Mesendoderm (in vitro differentiated cells): ENCODE measurements around the gene AKT3.

Experiments
- DNase-seq: peaks from one replicate; pipeline ENCODE4 v3.0.0; 2013
- H2AK5ac ChIP-seq: 2 replicates; pipeline ENCODE4 v1.6.1; 2013; ENCODE audit warnings: low read length, inconsistent platforms
- H2BK120ac ChIP-seq: 2 replicates; pipeline ENCODE4 v1.6.1; 2013; ENCODE audit warnings: low read depth, mild to moderate bottlenecking, low read length, moderate library complexity, mixed read lengths
- H2BK15ac ChIP-seq: replicated peaks from 2 replicates; pipeline ENCODE4 v1.6.1; 2013; ENCODE audit warnings: low read depth, mild to moderate bottlenecking, moderate library complexity
- H2BK5ac ChIP-seq: 2 replicates; pipeline ENCODE4 v1.6.1; 2013; ENCODE audit warnings: low read length, inconsistent platforms
- H3K18ac ChIP-seq: 2 replicates; pipeline ENCODE4 v1.6.1; 2013; ENCODE audit warnings: mild to moderate bottlenecking, low read length, mixed read lengths
- H3K23ac ChIP-seq: one replicate; pipeline ENCODE4 v1.6.1; 2013; ENCODE audit warnings: low read length
- H3K27ac ChIP-seq: 2 replicates; pipeline ENCODE4 v1.5.1; 2013; ENCODE audit warnings: low read depth, mild to moderate bottlenecking, inconsistent platforms, low read length, moderate library complexity
- H3K27me3 ChIP-seq: 2 replicates; pipeline ENCODE4 v1.6.1; 2013; ENCODE audit warnings: low read length, control low read depth, mild to moderate bottlenecking, inconsistent platforms; ENCODE audit not compliant: insufficient read depth, poor library complexity
- H3K36me3 ChIP-seq: 2 replicates; pipeline ENCODE4 v1.6.1; 2013; ENCODE audit warnings: low read length, inconsistent platforms; ENCODE audit not compliant: control insufficient read depth, insufficient read depth
- H3K4ac ChIP-seq: one replicate; pipeline ENCODE4 v1.6.1; 2013; ENCODE audit warnings: low read depth, mild to moderate bottlenecking, low read length, moderate library complexity
- H3K4me1 ChIP-seq: 2 replicates; pipeline ENCODE4 v1.6.1; 2013; ENCODE audit warnings: low read depth, low read length, inconsistent platforms; ENCODE audit not compliant: control insufficient read depth
- H3K4me2 ChIP-seq: 2 replicates; pipeline ENCODE4 v1.6.1; 2013; ENCODE audit warnings: low read length
- H3K4me3 ChIP-seq: 2 replicates; pipeline ENCODE4 v1.5.1; 2013; ENCODE audit warnings: mild to moderate bottlenecking, low read length
- H3K56ac ChIP-seq: one replicate; pipeline ENCODE4 v1.6.1; 2013; ENCODE audit warnings: low read length
- H3K79me1 ChIP-seq: 2 replicates; pipeline ENCODE4 v1.6.1; 2013; ENCODE audit warnings: low read length, inconsistent platforms
- H3K79me2 ChIP-seq: 2 replicates; pipeline ENCODE4 v1.6.1; 2013; ENCODE audit warnings: mild to moderate bottlenecking, low read length; ENCODE audit not compliant: control insufficient read depth, insufficient read depth
- H3K9ac ChIP-seq: 2 replicates; pipeline ENCODE4 v1.6.1; 2013; ENCODE audit warnings: low read length, inconsistent platforms
- H4K5ac ChIP-seq: one replicate; pipeline ENCODE4 v1.6.1; 2013; ENCODE audit warnings: low read length
- H4K8ac ChIP-seq: one replicate; pipeline ENCODE4 v1.6.1; 2013; ENCODE audit warnings: low read depth, mild to moderate bottlenecking, control low read depth, low read length, moderate library complexity
- WGBS: extraction: QIAGEN DNeasy Blood & Tissue Kit; methylation state at CpG from one replicate; pipeline ENCODE4 v1.1.7; 2013; ENCODE audit warnings: low lambda C conversion rate, missing lambda C conversion rate; ENCODE audit not compliant: insufficient coverage; ENCODE audit errors: extremely low coverage; 5-methylcytosine and 5-hydroxymethylcytosine counted together

AKT3 gene

GRCh38 chr1:243568793-243569192 lies 281.2 kb downstream of the AKT3 start:
- H3K23ac ChIP-seq, result no peak overlapping the region
- H2BK5ac ChIP-seq, result no peak overlapping the region
- no peaks in the 10 kb centered on the region for H3K36me3 ChIP-seq
- H2BK120ac ChIP-seq, result no peak overlapping the region
- H3K27ac ChIP-seq, result no peak overlapping the region
- H2BK15ac ChIP-seq, result no peak overlapping the region
- H3K4ac ChIP-seq, result no peak overlapping the region
- H3K18ac ChIP-seq, result no peak overlapping the region
- no peak overlapping the region for H3K4me2 ChIP-seq
- H3K27me3 ChIP-seq, result no peaks in the 10 kb centered on the region
- no peaks in the 10 kb centered on the region for H3K79me2 ChIP-seq
- no peak overlapping the region for H3K56ac ChIP-seq
- no peak overlapping the region for H3K4me3 ChIP-seq
- no peak overlapping the region for H4K5ac ChIP-seq
- no peak overlapping the region for H3K9ac ChIP-seq
- no CpG with 5 or more reads among the region's 4 CpGs for WGBS
- DNase-seq, result no peak
- no peak overlapping the region for H4K8ac ChIP-seq
- no peak overlapping the region for H2AK5ac ChIP-seq
- no peaks in the 10 kb centered on the region for H3K4me1 ChIP-seq
- H3K79me1 ChIP-seq, result no peaks in the 10 kb centered on the region

GRCh38 chr1:243564814-243565213 lies 285.2 kb downstream of the AKT3 start:
- Histone ChIP-seq H2BK120ac (no peak overlapping the region), H3K4me2 (no peak overlapping the region), H3K4me3 (no peak overlapping the region), H2AK5ac (no peak overlapping the region), H4K5ac (no peak overlapping the region), H2BK15ac (no peak overlapping the region), H3K23ac (no peak overlapping the region), H3K27ac (no peak overlapping the region), H4K8ac (no peak overlapping the region), H3K27me3 (no peaks in the 10 kb centered on the region), H3K4me1 (no peaks in the 10 kb centered on the region), H3K18ac (no peak overlapping the region), H3K4ac (no peak overlapping the region), H3K9ac (no peak overlapping the region), H3K79me2 (no peaks in the 10 kb centered on the region), H2BK5ac (no peak overlapping the region), H3K56ac (no peak overlapping the region), H3K79me1 (no peaks in the 10 kb centered on the region), H3K36me3 (no peaks in the 10 kb centered on the region)
- no peak for DNase-seq

GRCh38 chr1:243563732-243564131 lies 286.3 kb downstream of the AKT3 start:
- Histone ChIP-seq H3K18ac (no peak overlapping the region), H2BK15ac (no peak overlapping the region), H3K9ac (no peak overlapping the region), H4K8ac (no peak overlapping the region), H3K79me1 (no peaks in the 10 kb centered on the region), H2BK5ac (no peak overlapping the region), H3K27ac (no peak overlapping the region), H3K4ac (no peak overlapping the region), H3K79me2 (no peaks in the 10 kb centered on the region), H3K4me2 (no peak overlapping the region), H3K56ac (no peak overlapping the region), H3K4me1 (no peaks in the 10 kb centered on the region), H3K27me3 (no peaks in the 10 kb centered on the region), H3K36me3 (no peaks in the 10 kb centered on the region), H4K5ac (no peak overlapping the region), H3K23ac (no peak overlapping the region), H2AK5ac (no peak overlapping the region), H2BK120ac (no peak overlapping the region), H3K4me3 (no peak overlapping the region)
- WGBS, result no CpG with 5 or more reads among the region's 4 CpGs
- no peak for DNase-seq

GRCh38 chr1:243562473-243562872 lies 287.6 kb downstream of the AKT3 start:
- Histone ChIP-seq H3K56ac (no peak overlapping the region), H3K79me2 (no peaks in the 10 kb centered on the region), H3K4me2 (no peak overlapping the region), H2BK5ac (no peak overlapping the region), H3K4me3 (no peak overlapping the region), H4K5ac (no peak overlapping the region), H3K9ac (no peak overlapping the region), H3K18ac (no peak overlapping the region), H2AK5ac (no peak overlapping the region), H2BK15ac (no peak overlapping the region), H3K23ac (no peak overlapping the region), H2BK120ac (no peak overlapping the region), H3K4ac (no peak overlapping the region), H3K27me3 (no peaks in the 10 kb centered on the region), H3K4me1 (no peaks in the 10 kb centered on the region), H3K36me3 (no peaks in the 10 kb centered on the region), H3K79me1 (no peaks in the 10 kb centered on the region), H4K8ac (no peak overlapping the region), H3K27ac (no peak overlapping the region)
- no CpG with 5 or more reads among the region's 1 CpG for WGBS
- DNase-seq, result no peak

- Histone ChIP-seq H3K4me3 (no peak overlapping the region), H3K18ac (no peak overlapping the region), H2BK15ac (no peak overlapping the region), H3K56ac (no peak overlapping the region), H4K5ac (no peak overlapping the region), H3K36me3 (no peaks in the 10 kb centered on the region), H3K4me2 (no peak overlapping the region), H3K4ac (no peak overlapping the region), H2BK5ac (no peak overlapping the region), H3K4me1 (no peaks in the 10 kb centered on the region), H4K8ac (no peak overlapping the region), H2BK120ac (no peak overlapping the region), H2AK5ac (no peak overlapping the region), H3K27me3 (no peaks in the 10 kb centered on the region), H3K23ac (no peak overlapping the region), H3K79me2 (no peaks in the 10 kb centered on the region), H3K9ac (no peak overlapping the region), H3K79me1 (no peaks in the 10 kb centered on the region), H3K27ac (no peak overlapping the region)
- no CpG with 5 or more reads among the region's 2 CpGs for WGBS
- no peak for DNase-seq
Measured at GRCh38 chr1:243561588-243562319, 288.3 kb downstream of the AKT3 start.

GRCh38 chr1:243559575-243560162 lies 290.4 kb downstream of the AKT3 start:
- H3K23ac ChIP-seq, result no peak overlapping the region
- H3K79me1 ChIP-seq, result no peaks in the 10 kb centered on the region
- peak; percentile 46 for DNase-seq
- no peak overlapping the region for H4K8ac ChIP-seq
- H3K27ac ChIP-seq, result no peak overlapping the region
- no peaks in the 10 kb centered on the region for H3K4me1 ChIP-seq
- no peak overlapping the region for H4K5ac ChIP-seq
- H3K79me2 ChIP-seq, result no peaks in the 10 kb centered on the region
- no peak overlapping the region for H3K9ac ChIP-seq
- H3K4ac ChIP-seq, result no peak overlapping the region
- H3K18ac ChIP-seq, result no peak overlapping the region
- H2AK5ac ChIP-seq, result no peak overlapping the region
- no peak overlapping the region for H2BK5ac ChIP-seq
- H2BK15ac ChIP-seq, result no peak overlapping the region
- H3K36me3 ChIP-seq, result no peaks in the 10 kb centered on the region
- H3K4me3 ChIP-seq, result no peak overlapping the region
- H2BK120ac ChIP-seq, result no peak overlapping the region
- no peak overlapping the region for H3K56ac ChIP-seq
- no peak overlapping the region for H3K4me2 ChIP-seq
- H3K27me3 ChIP-seq, result no peaks in the 10 kb centered on the region
- no CpG with 5 or more reads among the region's 7 CpGs for WGBS
